Hematopoietic multipotent progenitor cell treated with erythropoietin and hydrocortisone succinate and interleukin-3 and kit ligand, for 6 days (in vitro differentiated cells): ENCODE measurements around the gene RAB27B.
A peak's percentile ranks its signal among the peaks of the same experiment; 100 is the strongest.
"Not testable (repeated sequence)": the region's sequence is repeated elsewhere in the genome, so short reads cannot be mapped to it uniquely, and the experiment has no call there.

Experiments
- DNase-seq: peaks from one replicate; pipeline ENCODE4 v3.0.0-alpha.2; 2015

Gene RAB27B

GRCh38 chr18:54820785-54821275 lies 7.4 kb upstream of the RAB27B start:
- DNase-seq: not testable (repeated sequence)

GRCh38 chr18:54822872-54823845 lies 5.1 kb upstream of the RAB27B start:
- peak; percentile 38 for DNase-seq

- no peak for DNase-seq
Observed at GRCh38 chr18:54824761-54825160, 3.5 kb upstream of the RAB27B start.

- DNase-seq: no peak
Observed at GRCh38 chr18:54825601-54826344, 2.5 kb upstream of the RAB27B start.

- DNase-seq: peak; percentile 29
Observed at GRCh38 chr18:54828986-54829385, 709 bp downstream of the RAB27B start.

- no peak for DNase-seq
Observed at GRCh38 chr18:54829856-54830255, 1.6 kb downstream of the RAB27B start.

- no peak for DNase-seq
Observed at GRCh38 chr18:54830260-54830659, 2.0 kb downstream of the RAB27B start.

- peak; percentile 38 for DNase-seq
Observed at GRCh38 chr18:54830866-54831265, 2.6 kb downstream of the RAB27B start.

GRCh38 chr18:54835944-54836343 lies 7.7 kb downstream of the RAB27B start:
- DNase-seq: peak; percentile 57

- no peak for DNase-seq
Observed at GRCh38 chr18:54843314-54843713, 15.0 kb downstream of the RAB27B start.

GRCh38 chr18:54845787-54846186 lies 17.5 kb downstream of the RAB27B start:
- DNase-seq: no peak

GRCh38 chr18:54848121-54848520 lies 19.8 kb downstream of the RAB27B start:
- no peak for DNase-seq

GRCh38 chr18:54849683-54850082 lies 21.4 kb downstream of the RAB27B start:
- DNase-seq: no peak

GRCh38 chr18:54850598-54850997 lies 22.3 kb downstream of the RAB27B start:
- no peak for DNase-seq

GRCh38 chr18:54852780-54853675 lies 24.8 kb downstream of the RAB27B start:
- peak; percentile 72 for DNase-seq

GRCh38 chr18:54855050-54855449 lies 26.8 kb downstream of the RAB27B start:
- DNase-seq: not testable (repeated sequence)

GRCh38 chr18:54856105-54856646 lies 27.9 kb downstream of the RAB27B start:
- DNase-seq: no peak

- DNase-seq: no peak
Observed at GRCh38 chr18:54857499-54857898, 29.2 kb downstream of the RAB27B start.

GRCh38 chr18:54859667-54860421 lies 31.6 kb downstream of the RAB27B start:
- no peak for DNase-seq

- DNase-seq: peak; percentile 72
Observed at GRCh38 chr18:54860941-54861340, 32.7 kb downstream of the RAB27B start.

GRCh38 chr18:54867131-54867530 lies 38.9 kb downstream of the RAB27B start:
- DNase-seq: peak; percentile 89
